HFF-Myc (cell line): ENCODE results near the gene SEPTIN7.

Experiments used
- DNase-seq: peaks from one replicate; pipeline ENCODE4 v3.0.0-alpha.2; 2011; ENCODE audit warnings: low read depth; ENCODE audit errors: extremely low read depth
- H3K4me3 ChIP-seq: replicated peaks from 2 replicates; pipeline ENCODE4 v1.5.1; 2011; ENCODE audit warnings: low read depth, mild to moderate bottlenecking, control low read depth, low read length
- CTCF ChIP-seq: IDR thresholded peaks from 2 replicates; pipeline ENCODE4 v1.5.1; 2012; ENCODE audit warnings: mild to moderate bottlenecking, low read depth, low read length, control low read depth; ENCODE audit errors: missing control alignments

The SEPTIN7 gene

DNA sequence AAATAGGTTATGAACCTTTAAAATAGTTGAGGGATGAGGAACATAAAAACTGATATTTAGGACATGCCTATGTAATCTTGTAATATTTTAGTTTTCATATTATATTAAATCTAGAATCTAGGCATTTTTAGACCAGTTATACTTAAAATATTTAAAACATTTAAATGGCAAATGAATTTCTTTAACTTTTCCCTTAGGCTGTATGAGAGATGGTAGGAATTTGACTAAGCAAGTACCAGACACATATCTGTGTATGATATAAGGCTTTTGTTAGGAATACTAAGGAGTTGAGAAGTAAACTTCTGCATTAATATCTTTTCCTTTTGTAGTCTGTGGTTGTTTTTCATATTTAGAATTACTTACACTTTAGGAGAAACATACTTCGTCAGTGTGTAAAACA, 25.1 kb downstream of the SEPTIN7 start:
- DNase-seq = no peak
- H3K4me3 ChIP-seq = no peak overlapping the region
- no peak for TF ChIP-seq CTCF

DNA sequence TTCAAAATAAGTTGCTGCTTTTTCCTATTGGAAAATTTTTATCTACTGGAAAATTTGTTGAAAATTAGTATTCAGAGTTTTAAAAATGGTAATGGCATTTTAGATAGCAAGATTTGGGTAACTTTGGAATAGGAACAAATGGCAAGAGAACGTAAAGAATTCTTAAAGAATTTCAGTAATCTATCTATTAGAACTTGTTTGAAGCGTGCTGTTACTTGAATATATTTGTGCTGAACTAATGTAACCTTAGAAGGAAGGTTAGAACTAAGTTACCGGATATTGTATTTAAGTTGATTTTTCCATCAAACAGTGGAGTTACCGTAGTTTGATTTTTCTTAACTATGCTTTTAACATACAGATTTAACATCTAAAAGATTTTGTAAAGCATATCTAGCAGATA, 25.9 kb downstream of the SEPTIN7 start:
- no peak for TF ChIP-seq CTCF

DNA sequence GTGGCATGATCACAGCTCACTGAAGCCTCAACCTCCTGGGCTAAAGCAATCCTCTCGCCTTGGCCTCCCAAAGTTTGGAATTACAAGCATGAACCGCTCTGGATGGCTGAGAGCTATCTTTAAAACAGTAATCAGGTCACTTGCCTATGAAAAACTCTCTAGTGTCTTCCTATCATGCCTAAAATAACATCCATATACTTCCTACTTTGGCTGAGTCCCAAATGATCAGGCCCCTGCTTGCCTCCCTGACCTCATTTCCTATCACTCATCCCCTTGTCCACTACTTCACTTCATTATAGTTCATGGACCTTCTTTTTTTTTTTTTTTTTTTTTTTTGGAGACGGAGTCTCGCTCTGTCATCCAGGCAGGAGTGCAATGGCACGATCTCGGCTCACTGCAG, 28.0 kb downstream of the SEPTIN7 start:
- H3K4me3 ChIP-seq = no peak overlapping the region
- TF ChIP-seq CTCF = no peak
- no peak for DNase-seq

More for the DNA sequence above, 25.9 kb downstream of the SEPTIN7 start:
- H3K4me3 ChIP-seq = no peak overlapping the region
- no peak for DNase-seq

DNA sequence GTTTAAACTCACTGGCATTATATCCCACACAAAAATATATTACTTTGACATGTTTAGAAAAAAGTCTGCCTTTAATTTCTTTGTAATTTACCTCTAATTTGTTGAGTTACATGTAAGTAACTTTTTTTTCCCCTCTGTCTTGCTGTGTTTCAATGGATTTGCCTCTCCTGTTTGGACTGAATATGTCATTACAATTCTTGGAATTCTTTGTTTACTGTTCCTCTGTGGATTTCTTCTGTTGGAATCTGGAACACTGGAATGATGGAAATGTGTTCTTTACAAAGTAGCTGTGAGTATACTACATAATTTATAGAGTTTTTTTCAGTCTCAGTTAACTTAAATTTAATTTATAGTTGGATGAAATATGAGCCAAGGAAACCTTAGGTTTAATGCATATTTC, 30.4 kb downstream of the SEPTIN7 start:
- DNase-seq = no peak
- H3K4me3 ChIP-seq = no peak overlapping the region
- no peak for TF ChIP-seq CTCF

DNA sequence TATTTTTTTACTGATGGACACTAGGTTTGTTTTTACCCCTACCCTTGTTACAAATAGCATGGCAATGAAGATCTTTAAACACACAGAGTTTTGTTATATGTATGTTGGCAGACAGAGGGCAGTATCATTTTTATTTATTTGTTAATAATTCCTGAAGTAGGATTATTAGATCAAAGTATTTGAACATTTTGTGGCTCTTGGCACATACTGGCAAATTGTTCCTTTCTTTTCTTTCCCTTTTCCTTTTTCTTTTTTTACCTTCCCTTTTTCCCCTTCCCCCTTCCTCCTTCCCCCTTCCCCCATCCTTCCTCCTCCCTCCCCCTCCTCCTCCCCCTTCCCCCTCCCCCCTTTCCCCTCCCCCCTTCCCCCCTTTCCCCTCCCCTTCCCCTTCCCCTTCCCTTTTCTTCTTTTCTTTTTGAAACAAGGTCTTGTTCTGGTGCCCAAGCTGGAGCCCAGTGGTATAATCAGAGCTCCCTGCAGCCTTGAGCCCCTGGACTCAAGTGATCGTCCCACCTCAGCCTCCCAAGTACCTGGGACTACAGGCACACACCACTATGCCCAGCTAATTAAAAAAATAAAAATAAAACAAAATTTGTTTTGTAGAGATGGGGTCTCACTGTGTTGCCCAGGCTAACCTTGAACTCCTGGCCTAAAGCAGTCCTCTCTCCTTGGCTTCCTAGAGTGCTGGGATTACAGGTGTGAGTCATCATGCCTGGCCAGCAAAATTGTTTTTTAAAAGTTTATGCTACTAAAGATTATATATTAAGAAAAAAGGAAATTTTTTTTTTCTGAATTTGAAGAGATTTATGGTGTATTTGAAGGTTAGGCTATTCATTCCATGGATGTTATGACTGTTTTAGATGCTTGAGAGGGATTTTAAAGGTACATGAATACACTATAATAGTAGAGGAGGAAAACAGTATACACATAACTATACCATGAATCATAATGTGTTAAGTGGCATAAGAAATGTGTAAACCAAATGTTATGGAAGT, 39.3 kb downstream of the SEPTIN7 start:
- no peak for TF ChIP-seq CTCF
- peak; percentile 22 for DNase-seq
- H3K4me3 ChIP-seq = no peak overlapping the region

DNA sequence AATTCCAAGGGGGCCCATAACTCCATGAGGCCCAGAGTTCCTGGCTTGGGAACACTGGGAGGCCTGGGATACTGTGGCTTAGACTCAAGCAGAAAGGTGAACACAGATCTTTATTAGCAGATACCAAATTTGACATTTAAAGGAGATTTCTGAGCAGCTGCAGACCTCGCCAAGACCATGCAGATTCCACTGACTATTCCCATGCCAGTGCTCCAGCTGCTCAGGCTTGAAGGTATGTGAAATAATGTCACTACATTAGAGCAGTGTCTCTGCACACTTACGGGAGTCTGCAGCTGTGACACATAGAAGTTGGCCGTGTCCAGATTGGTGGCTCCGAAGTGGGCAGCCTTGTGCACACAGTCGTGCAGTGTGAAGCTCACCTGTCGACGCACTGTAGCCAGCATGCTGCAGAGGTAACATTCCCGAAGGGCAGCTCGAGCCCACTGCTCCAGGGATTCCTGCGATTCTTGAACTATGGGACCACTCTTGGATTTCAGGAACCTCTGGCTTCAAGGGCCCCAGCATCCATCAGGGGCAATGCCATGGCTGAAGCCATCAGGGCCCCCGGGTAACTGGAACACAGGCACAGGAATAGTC, 46.1 kb downstream of the SEPTIN7 start:
- H3K4me3 ChIP-seq = no peak overlapping the region
- DNase-seq = no peak
- TF ChIP-seq CTCF = no peak
